Ovary (tissue), 3 donors: ENCODE data around the gene SGSH.

Experiments used
- CTCF ChIP-seq, 3 donors: fragments of 450-650 bp in 2 of 3; fragments of 200-600 bp in 1 of 3; IDR thresholded peaks; one replicate each; pipeline versions ENCODE4 v1.5.1 to v1.8.0; 2016 to 2022; ENCODE audit warnings: antibody characterized with exemption in 3 of 3, mild to moderate bottlenecking in 1 of 3
- EP300 ChIP-seq: sonication (generic); formaldehyde crosslinking; IDR thresholded peaks from one replicate; pipeline ENCODE4 v1.6.1; 2017; ENCODE audit warnings: antibody characterized with exemption
- donor health status: DM: no; HTN: no; CAD: no.

GRCh38 chr17:80204626-80205468 is 15.3 kb downstream of the SGSH start:
- TF ChIP-seq CTCF (IDR thresholded peaks at IDR 0.05) = no peak
- TF ChIP-seq EP300 = no peak
